OCI-LY7 (cell line): ENCODE data around the gene BTG2. TPM values are rescaled to one million over a fixed set of nuclear protein-coding genes. Genes with fewer than 3 reads are reported as not detected.
"Not testable (repeated sequence)": the region's sequence is repeated elsewhere in the genome, so short reads cannot be mapped to it uniquely, and the experiment has no call there.

ENCODE experiments used
- BruUV-seq: library from RNA; stranded (reverse); fragments of 400-500 nt; replicated peaks from 2 replicates; lab custom pipeline; 2021; lab: Mats Ljungman, UMichigan
- CTCF ChIA-PET: fragments of 300-600 bp; sonication (Branson Sonifier 250); formaldehyde crosslinking; loops from one replicate; lab custom pipeline; 2022; ENCODE audit warnings: antibody characterized with exemption; ENCODE audit not compliant: unreplicated experiment; lab: Charles Lee
- POLR2A ChIA-PET: fragments of 300-600 bp; sonication (Branson Sonifier 250); formaldehyde crosslinking; loops from one replicate; lab custom pipeline; 2022; ENCODE audit warnings: antibody characterized with exemption; lab: Charles Lee
- DNase-seq: peaks from one replicate; pipeline ENCODE4 v3.0.0-alpha.2; 2015; ENCODE audit warnings: low spot score
- H2AFZ ChIP-seq: fragments of 200-600 bp; sonication (generic), shearing (Covaris generic); 2 replicates; pipeline ENCODE4 v1.6.1; 2014; ENCODE audit warnings: mild to moderate bottlenecking, antibody characterized with exemption, low read length, moderate library complexity
- H3K27ac ChIP-seq: fragments of 200-600 bp; sonication (generic); 2 replicates; pipeline ENCODE4 v1.5.1; 2014; ENCODE audit warnings: mixed run types, low read depth, mild to moderate bottlenecking, moderate library complexity, low read length, inconsistent platforms; ENCODE audit not compliant: poor library complexity, severe bottlenecking
- H3K36me3 ChIP-seq: fragments of 200-600 bp; sonication (generic); 2 replicates; pipeline ENCODE4 v1.6.1; 2014; ENCODE audit warnings: mild to moderate bottlenecking, antibody characterized with exemption, low read length, moderate library complexity, mixed read lengths; ENCODE audit not compliant: insufficient read depth
- H3K4me1 ChIP-seq: fragments of 200-600 bp; sonication (generic); 2 replicates; pipeline ENCODE4 v1.5.1; 2014; ENCODE audit warnings: mild to moderate bottlenecking, low read length; ENCODE audit not compliant: insufficient read depth, poor library complexity, severe bottlenecking
- H3K4me2 ChIP-seq: fragments of 200-600 bp; sonication (generic); 2 replicates; pipeline ENCODE4 v1.6.1; 2014; ENCODE audit warnings: mild to moderate bottlenecking, low read length
- H3K4me3 ChIP-seq: fragments of 200-600 bp; sonication (generic); 2 replicates; pipeline ENCODE4 v1.5.1; 2014; ENCODE audit warnings: mild to moderate bottlenecking, low read depth, low read length; ENCODE audit not compliant: poor library complexity, severe bottlenecking
- H3K79me2 ChIP-seq: fragments of 200-600 bp; sonication (generic); 2 replicates; pipeline ENCODE4 v1.6.1; 2016; ENCODE audit warnings: low read depth, mild to moderate bottlenecking, low read length, moderate library complexity, mixed read lengths; ENCODE audit not compliant: insufficient read depth
- H3K9me2 ChIP-seq: fragments of 200-600 bp; sonication (generic); 2 replicates; pipeline ENCODE4 v1.6.1; 2016; ENCODE audit warnings: mild to moderate bottlenecking, low read length, mixed read lengths; ENCODE audit not compliant: insufficient read depth
- H3K9me3 ChIP-seq: fragments of 200-600 bp; sonication (generic); 2 replicates; pipeline ENCODE4 v1.6.1; 2014; ENCODE audit warnings: mild to moderate bottlenecking, mixed run types, low read length, mixed read lengths
- H4K20me1 ChIP-seq: fragments of 200-600 bp; sonication (generic); 2 replicates; pipeline ENCODE4 v1.6.1; 2014; ENCODE audit warnings: mild to moderate bottlenecking, antibody characterized with exemption, low read length, moderate library complexity, mixed read lengths; ENCODE audit not compliant: insufficient read depth
- CTCF ChIP-seq: fragments of 200-600 bp; sonication (generic); conservative IDR thresholded peaks from 2 replicates; pipeline ENCODE4 v1.5.1; 2014; ENCODE audit warnings: mild to moderate bottlenecking, antibody characterized with exemption, low read length, moderate library complexity, mixed read lengths
- EZH2phosphoT487 ChIP-seq: fragments of 200-600 bp; sonication (generic); IDR thresholded peaks from 2 replicates; pipeline ENCODE4 v1.6.1; 2018; ENCODE audit warnings: low read depth, borderline replicate concordance, mild to moderate bottlenecking, mixed run types, antibody characterized with exemption, low read length, moderate library complexity, mixed read lengths
- intact Hi-C: fragments of 100-400 bp; cut with micrococcal nuclease; formaldehyde crosslinking; loops from one replicate; pipeline ENCODE4 v1.10.0; 2022; ENCODE audit not compliant: unreplicated experiment
- total RNA-seq, 2 experiments: library from RNA; depleted of rRNA in 1 of 2; stranded (reverse); fragments of >200 nt in 1 of 2; shearing (Covaris generic) in 1 of 2; gene quantifications; 2 replicates each; pipeline ENCODE4 v1.2.3, GENCODE V29; 2014 to 2022

Gene BTG2
- total RNA-seq, 2 experiments from 2014 or later = 99.5 to 156 TPM

GRCh38 chr1:203264052-203264501, 41.2 kb upstream of the BTG2 start:
- Histone ChIP-seq H3K4me2 (peak overlapping the region; percentile 50; the same call in 1 of the 2 replicates), H3K36me3 (no peaks in the 10 kb centered on the region), H4K20me1 (no peaks in the 10 kb centered on the region), H3K9me3 (no peaks in the 10 kb centered on the region), H3K9me2 (no peaks in the 10 kb centered on the region), H2AFZ (peak overlapping the region; percentile 32; the same call in 1 of the 2 replicates), H3K27ac (no peak overlapping the region), H3K4me1 (peaks cover 49% of the 10 kb centered on the region), H3K79me2 (no peaks in the 10 kb centered on the region), H3K4me3 (no peak overlapping the region)
- no TSS peak for BruUV-seq
- no peak for TF ChIP-seq EZH2phosphoT487
- TF ChIP-seq CTCF = no peak
- no peak for DNase-seq
- intact Hi-C loops = no loop called here
- POLR2A ChIA-PET = interaction anchor here (0.7 to 0.8 kb wide), 2 partner anchors 13 to 414 kb away, joined by 3 read pairs; no protein-coding TSS in a partner anchor
- CTCF ChIA-PET = interaction anchor here (1.0 kb wide), 1 partner anchor 438 kb away, joined by 4 read pairs; no protein-coding TSS in a partner anchor

- no peaks in the 10 kb centered on the region for H4K20me1 ChIP-seq
- peak overlapping the region; percentile 51 for H3K4me2 ChIP-seq
- no peaks in the 10 kb centered on the region for H3K9me2 ChIP-seq
- H2AFZ ChIP-seq = peak overlapping the region; percentile 19; the same call in 1 of the 2 replicates
- ChIA-PET CTCF (interaction anchor here (0.6 kb wide), 1 partner anchor 70 kb away, joined by 3 read pairs; no protein-coding TSS in a partner anchor), POLR2A (interaction anchor here (0.7 kb wide), 3 partner anchors 438 to 1295 kb away, joined by 3 to 4 read pairs (median 4); no protein-coding TSS in a partner anchor)
- H3K4me1 ChIP-seq = peaks cover 62% of the 10 kb centered on the region
- BruUV-seq = no TSS peak
- no peaks in the 10 kb centered on the region for H3K79me2 ChIP-seq
- no peaks in the 10 kb centered on the region for H3K36me3 ChIP-seq
- DNase-seq = peak; percentile 2
- TF ChIP-seq CTCF = no peak
- intact Hi-C loops = loop anchor here (5.0 kb wide), 1 partner anchor 437 kb away; no protein-coding TSS in a partner anchor
- H3K27ac ChIP-seq = no peak overlapping the region
- H3K4me3 ChIP-seq = no peak overlapping the region
- H3K9me3 ChIP-seq = no peaks in the 10 kb centered on the region
These were observed 39.8 kb upstream of the BTG2 start for GRCh38 chr1:203265541-203265940.

GRCh38 chr1:203266140-203266539, 39.2 kb upstream of the BTG2 start:
- H3K27ac ChIP-seq, H3K79me2 ChIP-seq, H4K20me1 ChIP-seq, DNase-seq, BruUV-seq, H3K9me3 ChIP-seq, CTCF ChIA-PET, H3K4me3 ChIP-seq, H3K36me3 ChIP-seq, H3K9me2 ChIP-seq, H3K4me2 ChIP-seq: not testable (repeated sequence)
- POLR2A ChIA-PET = interaction anchor here (0.7 kb wide), 1 partner anchor 696 kb away, joined by 4 read pairs; no protein-coding TSS in a partner anchor
- H3K4me1 ChIP-seq = peaks cover 68% of the 10 kb centered on the region
- intact Hi-C loops = loop anchor here (5.0 kb wide), 1 partner anchor 436 kb away; no protein-coding TSS in a partner anchor
- 0 out of 2 replicates have a peak overlapping the region, but pooled peaks have one; percentile 19 for H2AFZ ChIP-seq
